ENCODE measurements around the gene MANBA.

The MANBA gene

DNA sequence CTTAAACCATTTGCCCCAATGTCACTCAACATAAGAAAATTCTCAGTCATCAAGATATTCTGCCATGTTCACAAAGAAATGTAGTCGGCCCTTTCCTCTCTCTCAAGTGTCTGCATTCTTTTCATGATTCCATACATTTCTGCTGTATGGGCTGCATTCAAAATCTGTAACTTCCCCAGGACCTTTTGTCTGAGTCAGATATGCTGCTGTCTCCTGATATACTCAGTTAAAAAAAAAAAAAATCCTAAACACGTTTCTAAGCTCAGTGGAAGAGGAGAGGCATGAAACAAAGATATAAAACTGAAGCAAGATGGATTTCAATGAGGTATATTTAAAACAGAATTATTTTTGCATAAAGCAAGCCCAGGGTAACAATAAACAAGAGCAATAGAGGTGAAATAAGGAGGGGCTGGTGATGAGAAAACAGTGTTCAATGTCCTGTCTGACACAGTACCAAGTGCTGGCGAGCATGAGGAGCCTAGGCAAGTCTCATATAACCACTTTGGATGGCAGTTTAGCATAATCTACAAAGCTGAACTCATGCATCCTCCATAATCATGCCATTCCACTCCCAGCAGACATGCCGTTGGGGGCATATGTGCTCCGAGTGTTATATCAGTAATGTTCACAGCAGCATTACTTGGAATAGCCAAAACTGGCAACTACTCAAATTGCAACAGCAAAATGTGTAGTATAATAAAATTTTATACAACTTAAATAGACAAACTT, 76.7 kb downstream of the MANBA start:
- in situ Hi-C loops (cut with HindIII; ENCODE audit: low sequenced_read_pairs) = no loop called here

GRCh38 chr4:102678695-102679335, 82.0 kb downstream of the MANBA start:
- in situ Hi-C loops (cut with HindIII; ENCODE audit: low sequenced_read_pairs) = no loop called here

- in situ Hi-C loops (cut with HindIII; ENCODE audit: low sequenced_read_pairs) = no loop called here
These were observed 82.7 kb downstream of the MANBA start for GRCh38 chr4:102678107-102678506.

DNA sequence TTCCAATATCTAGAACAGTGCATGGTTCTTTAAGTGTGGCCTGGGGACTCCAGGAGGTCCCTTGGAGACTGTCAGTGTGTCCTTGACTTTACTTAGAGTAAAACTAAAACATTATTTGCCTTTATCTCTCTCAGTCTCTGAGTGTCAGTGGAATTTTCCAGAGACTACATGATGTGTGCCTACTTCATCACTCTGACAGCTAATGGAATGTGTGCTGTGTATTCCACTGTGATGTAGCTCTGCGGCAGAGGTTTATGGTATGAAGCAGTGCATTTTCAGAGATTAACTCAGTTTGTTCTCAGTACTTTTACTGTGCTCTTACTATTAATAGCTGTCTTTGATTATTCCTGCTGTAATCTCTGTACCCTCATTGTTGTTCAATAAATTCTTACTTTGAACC, 85.6 kb downstream of the MANBA start:
- in situ Hi-C loops (cut with HindIII; ENCODE audit: low sequenced_read_pairs) = no loop called here

DNA sequence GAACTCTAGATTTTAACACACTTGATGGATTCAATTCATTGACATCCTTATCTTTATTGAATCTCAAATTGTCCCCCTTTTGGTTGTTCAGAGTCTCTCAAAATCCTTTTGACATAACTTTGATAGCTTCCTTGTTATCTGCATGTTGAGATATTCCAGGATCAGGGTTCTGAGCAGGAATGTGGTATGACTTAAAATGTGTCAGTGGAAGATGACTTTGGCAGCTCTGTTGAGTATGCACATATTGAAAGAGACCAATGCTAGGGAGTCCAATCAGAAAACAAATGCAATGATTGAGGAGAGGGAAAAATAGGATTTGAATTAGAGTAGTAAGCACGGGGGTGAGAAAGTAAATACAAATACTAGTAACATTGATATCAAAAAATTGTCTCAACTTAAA, 93.8 kb downstream of the MANBA start:
- in situ Hi-C loops (cut with HindIII; ENCODE audit: low sequenced_read_pairs) = no loop called here

- in situ Hi-C loops (cut with HindIII; ENCODE audit: low sequenced_read_pairs) = no loop called here
These were observed 95.2 kb downstream of the MANBA start for GRCh38 chr4:102665527-102665926.

DNA sequence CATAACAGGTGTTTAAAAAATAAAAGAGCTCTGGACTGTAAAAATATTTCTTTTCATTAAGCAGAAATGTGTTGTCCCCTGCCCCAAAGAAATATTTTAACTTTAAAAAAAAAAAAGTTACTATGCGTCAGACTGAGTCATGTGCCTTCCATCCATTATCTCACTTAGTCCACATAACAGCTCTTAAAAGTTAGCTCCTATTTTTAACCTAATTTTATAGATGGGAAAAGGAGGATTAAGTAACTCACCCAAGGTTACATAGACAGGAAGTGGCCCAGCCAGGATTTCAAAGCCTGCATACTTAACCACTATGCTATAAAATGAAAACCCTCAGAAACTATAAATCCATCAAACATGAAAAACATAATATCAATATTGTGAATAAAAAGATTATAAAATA, 97.7 kb downstream of the MANBA start:
- in situ Hi-C loops (cut with HindIII; ENCODE audit: low sequenced_read_pairs) = no loop called here

GRCh38 chr4:102657206-102657605, 103.6 kb downstream of the MANBA start:
- in situ Hi-C loops (cut with HindIII; ENCODE audit: low sequenced_read_pairs) = no loop called here

DNA sequence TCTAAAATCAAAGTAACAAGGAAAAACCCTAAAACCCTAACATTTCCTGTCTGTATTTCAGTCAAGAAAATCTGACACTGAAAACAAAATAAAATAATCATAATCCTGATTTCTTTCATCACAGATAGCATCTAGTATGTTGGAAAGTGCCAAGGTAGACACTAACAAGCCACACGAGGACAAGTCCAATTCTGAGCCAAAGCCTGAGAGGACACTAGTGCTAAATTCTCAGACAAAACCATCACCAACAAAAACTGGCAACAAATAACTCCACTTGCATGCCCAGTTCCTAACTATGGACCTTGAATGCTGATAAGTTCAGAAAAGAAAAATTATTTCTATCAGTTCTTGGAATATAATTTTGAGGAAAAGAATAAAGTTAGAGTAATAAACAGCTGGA, 113.7 kb downstream of the MANBA start:
- in situ Hi-C loops (cut with HindIII; ENCODE audit: low sequenced_read_pairs) = no loop called here

DNA sequence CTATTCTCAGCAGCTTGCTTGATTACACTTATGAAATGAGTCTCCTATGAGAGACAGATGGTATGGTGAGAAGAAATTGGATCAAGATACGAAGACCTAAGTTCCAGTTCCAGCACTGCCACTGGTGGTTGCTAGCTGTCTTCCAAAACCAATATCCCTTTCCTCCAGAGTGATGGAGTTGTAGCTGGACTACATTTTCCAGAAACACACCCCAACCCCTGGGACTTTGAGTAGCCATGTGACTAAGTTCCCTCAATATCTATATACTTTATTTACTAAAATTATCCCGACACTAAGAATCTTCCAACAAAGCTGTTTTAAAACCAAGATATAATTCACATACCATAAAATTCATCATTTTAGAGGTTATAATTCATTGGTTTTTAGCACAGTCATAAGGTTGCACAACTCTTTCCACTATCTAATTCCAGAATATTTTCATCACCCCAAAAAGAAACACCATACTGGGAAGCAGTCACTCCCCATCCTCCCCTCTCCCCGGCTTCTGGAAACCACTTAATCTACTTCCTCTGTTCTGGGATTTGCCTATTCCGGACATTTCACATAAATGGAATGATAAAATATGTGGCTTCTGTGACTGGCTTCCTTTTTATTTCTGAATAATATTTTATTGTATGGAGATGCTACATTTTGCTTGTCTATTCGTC, 118.0 kb downstream of the MANBA start:
- in situ Hi-C loops (cut with HindIII; ENCODE audit: low sequenced_read_pairs) = no loop called here

- in situ Hi-C loops (cut with HindIII; ENCODE audit: low sequenced_read_pairs) = no loop called here
These were observed 119.0 kb downstream of the MANBA start for GRCh38 chr4:102641793-102642192.

DNA sequence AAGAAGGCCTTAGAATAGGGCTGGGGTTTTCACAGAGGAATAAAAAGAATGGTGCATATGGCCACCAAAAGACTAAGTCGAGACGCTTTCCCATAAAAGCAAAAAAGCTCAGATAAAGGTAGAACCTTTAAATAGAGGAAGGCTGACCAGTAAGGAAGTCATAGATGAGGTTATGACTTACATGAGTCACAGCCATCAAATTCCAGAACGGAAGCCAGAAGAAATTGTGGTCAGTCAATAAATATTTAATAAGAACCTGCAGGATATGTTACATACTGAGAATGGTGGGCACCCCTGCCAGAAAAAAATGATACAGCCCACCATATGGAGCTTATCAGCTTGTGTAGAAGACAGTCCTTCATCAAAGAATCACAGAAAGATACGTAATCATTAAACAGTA, 120.1 kb downstream of the MANBA start:
- in situ Hi-C loops (cut with HindIII; ENCODE audit: low sequenced_read_pairs) = no loop called here

- in situ Hi-C loops (cut with HindIII; ENCODE audit: low sequenced_read_pairs) = no loop called here
These were observed 121.2 kb downstream of the MANBA start for GRCh38 chr4:102639598-102639997.

DNA sequence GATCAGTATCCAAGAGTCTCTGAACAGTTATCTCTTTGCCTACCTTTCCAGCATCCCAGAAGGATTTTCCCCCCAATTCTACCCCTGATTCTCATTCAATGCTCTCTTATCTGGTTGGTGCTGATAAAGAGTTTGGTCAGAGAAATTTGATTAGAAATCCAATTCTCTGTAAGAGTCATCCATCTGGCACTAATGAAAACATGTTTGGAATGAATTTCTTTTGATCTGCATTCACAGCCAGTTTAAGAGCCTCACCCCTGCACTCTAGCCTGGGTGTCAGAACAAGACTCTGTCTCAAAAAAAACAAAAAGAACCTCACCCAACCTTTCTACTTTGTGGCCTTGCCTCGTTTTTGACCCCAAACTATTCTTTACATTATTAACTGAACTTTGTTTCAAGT, 122.1 kb downstream of the MANBA start:
- in situ Hi-C loops (cut with HindIII; ENCODE audit: low sequenced_read_pairs) = no loop called here

GRCh38 chr4:102637391-102637790, 123.4 kb downstream of the MANBA start:
- in situ Hi-C loops (cut with HindIII; ENCODE audit: low sequenced_read_pairs) = no loop called here

- in situ Hi-C loops (cut with HindIII; ENCODE audit: low sequenced_read_pairs) = no loop called here
These were observed 127.7 kb downstream of the MANBA start for GRCh38 chr4:102633100-102633499.

GRCh38 chr4:102632241-102633065, 128.3 kb downstream of the MANBA start:
- in situ Hi-C loops (cut with HindIII; ENCODE audit: low sequenced_read_pairs) = no loop called here

DNA sequence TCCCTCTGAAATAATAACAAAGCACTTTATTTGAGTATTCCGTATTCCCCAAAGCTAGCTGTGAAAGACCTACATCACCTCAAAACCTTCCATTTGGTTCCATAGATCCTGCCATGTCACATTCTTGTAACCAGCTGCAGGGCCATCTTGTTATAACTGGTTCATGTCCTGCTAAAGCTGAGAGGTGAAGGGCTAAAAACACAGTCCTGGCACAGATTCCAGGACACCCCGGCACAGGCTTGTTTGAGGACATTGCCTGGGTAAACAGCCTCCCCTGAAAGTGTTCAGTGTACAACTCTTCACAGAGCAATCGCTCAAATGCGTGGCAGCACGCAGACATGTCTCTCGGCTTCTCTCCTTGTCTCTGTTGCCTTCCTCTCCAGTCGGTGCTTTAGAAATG, 129.2 kb downstream of the MANBA start:
- in situ Hi-C loops (cut with HindIII; ENCODE audit: low sequenced_read_pairs) = no loop called here

DNA sequence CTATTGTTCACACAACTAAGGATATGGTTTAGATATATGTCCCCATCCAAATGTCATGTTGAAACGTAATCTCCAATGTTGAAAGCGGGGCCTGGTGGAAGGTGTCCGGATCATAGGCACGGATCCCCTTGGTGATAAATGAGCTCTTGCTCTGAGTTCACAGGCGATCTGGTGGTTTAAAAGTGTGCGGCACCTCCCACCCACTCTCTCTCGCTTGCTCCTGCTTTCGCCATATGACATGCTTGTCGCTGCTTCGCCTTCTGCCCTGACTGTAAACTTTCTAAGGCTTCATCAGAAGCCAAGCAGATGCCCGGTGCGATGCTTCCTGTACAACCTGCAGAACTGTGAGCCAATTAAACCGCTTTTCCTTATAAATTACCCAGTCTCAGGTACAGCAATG, 131.1 kb downstream of the MANBA start:
- in situ Hi-C loops (cut with HindIII; ENCODE audit: low sequenced_read_pairs) = no loop called here

GRCh38 chr4:102627831-102628523, 132.8 kb downstream of the MANBA start:
- in situ Hi-C loops (cut with HindIII; ENCODE audit: low sequenced_read_pairs) = no loop called here

Measured in DLD1 (cell line).